Measurements from ENCODE around the gene SCFD2.

DNA sequence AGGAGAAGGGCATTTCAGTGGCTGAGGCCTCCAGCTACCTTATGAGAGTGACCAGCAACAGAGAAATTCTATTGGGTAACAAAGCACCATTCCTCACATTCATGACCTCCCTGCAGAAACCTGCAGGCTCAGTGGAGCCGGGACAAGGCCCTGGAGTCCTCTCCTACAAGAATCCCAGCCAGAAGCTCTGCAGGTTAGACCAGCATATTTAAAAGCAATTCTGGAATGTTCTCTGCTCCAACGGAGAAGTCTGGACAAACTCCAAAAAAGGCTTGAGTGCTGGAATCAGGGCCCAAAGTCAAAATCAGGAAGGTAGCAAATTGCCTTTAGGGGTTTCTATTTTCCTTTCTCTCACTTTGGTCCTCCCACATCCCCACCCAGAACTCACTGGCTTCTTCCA is 202.9 kb downstream of the SCFD2 start:
- TF ChIP-seq, protein P1, sequence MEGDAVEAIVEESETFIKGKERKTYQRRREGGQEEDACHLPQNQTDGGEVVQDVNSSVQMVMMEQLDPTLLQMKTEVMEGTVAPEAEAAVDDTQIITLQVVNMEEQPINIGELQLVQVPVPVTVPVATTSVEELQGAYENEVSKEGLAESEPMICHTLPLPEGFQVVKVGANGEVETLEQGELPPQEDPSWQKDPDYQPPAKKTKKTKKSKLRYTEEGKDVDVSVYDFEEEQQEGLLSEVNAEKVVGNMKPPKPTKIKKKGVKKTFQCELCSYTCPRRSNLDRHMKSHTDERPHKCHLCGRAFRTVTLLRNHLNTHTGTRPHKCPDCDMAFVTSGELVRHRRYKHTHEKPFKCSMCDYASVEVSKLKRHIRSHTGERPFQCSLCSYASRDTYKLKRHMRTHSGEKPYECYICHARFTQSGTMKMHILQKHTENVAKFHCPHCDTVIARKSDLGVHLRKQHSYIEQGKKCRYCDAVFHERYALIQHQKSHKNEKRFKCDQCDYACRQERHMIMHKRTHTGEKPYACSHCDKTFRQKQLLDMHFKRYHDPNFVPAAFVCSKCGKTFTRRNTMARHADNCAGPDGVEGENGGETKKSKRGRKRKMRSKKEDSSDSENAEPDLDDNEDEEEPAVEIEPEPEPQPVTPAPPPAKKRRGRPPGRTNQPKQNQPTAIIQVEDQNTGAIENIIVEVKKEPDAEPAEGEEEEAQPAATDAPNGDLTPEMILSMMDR (IDR thresholded peaks at IDR 0.05; ENCODE audit: borderline replicate concordance, extremely low read depth, low read length, poor library complexity, severe bottlenecking), result no peak
- no peak for TF ChIP-seq EZH2 (IDR thresholded peaks at IDR 0.05; ENCODE audit: borderline replicate concordance, low read depth, low read length, severe bottlenecking)

Measured in DND-41 (cell line).